ENCODE results near the gene SENP1. TPM values are rescaled to one million over a fixed set of nuclear protein-coding genes. Genes with fewer than 3 reads are reported as not detected.

SENP1 gene
- total and polyA plus RNA-seq, 3 experiments from 2014 or later = 13.4 to 58.8 (median 57.3) TPM

DNA sequence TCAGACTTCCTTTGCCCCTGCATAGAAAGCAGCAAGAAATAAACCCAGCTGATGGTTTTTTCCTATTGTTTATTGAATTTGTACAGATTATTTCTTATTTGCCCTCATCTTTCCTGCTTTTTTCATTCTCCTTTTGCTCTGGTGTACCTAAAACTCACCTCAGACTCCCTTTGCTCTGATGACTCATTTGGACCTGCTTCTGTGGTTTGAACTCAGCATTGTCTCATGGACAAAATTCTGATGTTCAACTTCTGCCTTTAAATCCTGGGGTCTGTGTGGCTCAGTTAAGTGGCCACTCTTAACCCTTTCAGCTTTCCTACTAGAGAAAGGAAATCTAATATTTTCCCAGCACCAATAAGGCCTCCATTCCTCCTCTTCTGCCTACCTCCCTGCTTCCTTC, 3.5 kb upstream of the SENP1 start:
- no peak overlapping the region for H3K4me3 ChIP-seq (ENCODE audit: low read length)
- H3K27ac ChIP-seq (ENCODE audit: low read depth, low read length) = no peak overlapping the region
- peaks cover 20% of the 10 kb centered on the region for H3K4me1 ChIP-seq (ENCODE audit: insufficient read depth, low read length)
- POLR2A ChIA-PET = no interaction called here
- Mint-ChIP-seq H3K27ac (peak overlapping the region in 4 of 8 donors; percentile 66 to 86 (median 70)), H3K4me1 (peaks cover 23 to 37% (median 28%) of the 10 kb centered on the region in 3 donors), H3K9me3 (peaks cover 0 to 1% (median 0%) of the 10 kb centered on the region in 5 donors), H3K4me3 (peak overlapping the region in 1 of 7 donors; percentile 32), H3K27me3 (peaks cover 0 to 6% of the 10 kb centered on the region in 2 donors), H3K36me3 (peaks cover 0 to 11% (median 2%) of the 10 kb centered on the region in 3 donors)
- H3K27me3 ChIP-seq (ENCODE audit: insufficient read depth, low read length, poor library complexity, severe bottlenecking) = no peaks in the 10 kb centered on the region
- no peaks in the 10 kb centered on the region for H3K9me3 ChIP-seq (ENCODE audit: low read length)
- H3K36me3 ChIP-seq (ENCODE audit: insufficient read depth, low read length) = no peaks in the 10 kb centered on the region
- CTCF ChIA-PET = no interaction called here
- no peak for DNase-seq

DNA sequence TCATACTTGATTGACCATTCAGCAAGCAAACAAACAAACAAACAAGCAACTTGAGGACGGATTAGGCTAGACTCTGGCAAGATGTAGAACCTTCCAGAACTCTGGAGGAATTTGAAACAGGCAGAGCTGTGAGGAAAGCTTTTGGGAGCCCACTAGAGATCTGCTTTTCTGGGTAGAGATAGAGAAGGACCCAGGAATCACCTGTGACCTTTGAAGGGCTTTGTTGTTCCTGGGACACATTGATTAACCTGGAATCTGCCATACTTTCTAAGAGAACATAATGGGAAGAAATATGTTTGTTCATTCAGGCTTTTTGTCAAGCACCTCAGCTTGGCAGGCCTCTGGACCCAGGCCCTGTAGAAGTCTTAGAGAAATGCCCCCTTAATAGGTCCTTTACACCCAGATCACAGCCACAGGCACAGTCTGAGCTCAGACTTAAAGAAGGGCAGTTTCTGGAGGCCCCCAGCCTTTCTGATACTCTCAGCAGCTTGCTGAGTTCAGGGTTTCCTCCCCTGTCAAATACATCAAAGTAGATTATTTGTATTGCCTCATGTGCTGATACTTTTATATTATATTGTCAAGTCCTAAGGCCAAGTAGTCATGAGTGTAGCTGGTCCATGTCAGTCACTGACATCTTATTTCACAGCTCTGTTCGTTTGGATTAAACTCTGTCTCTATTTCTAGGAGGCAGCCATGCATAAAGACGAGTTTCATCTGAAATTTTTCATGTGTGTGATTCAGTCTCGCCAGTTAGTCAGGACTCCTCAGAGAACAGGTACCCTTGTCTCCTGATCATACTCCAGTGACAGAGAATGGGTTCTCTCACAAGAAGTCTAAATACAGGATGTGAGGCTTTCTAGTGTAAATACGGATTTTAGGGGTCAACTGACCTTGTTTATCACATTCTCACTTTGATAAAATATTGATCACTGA, 1.1 kb upstream of the SENP1 start:
- H3K36me3 Mint-ChIP-seq = peaks cover 0 to 11% (median 2%) of the 10 kb centered on the region in 3 donors
- H3K4me3 ChIP-seq (ENCODE audit: low read length) = peak overlapping the region; percentile 95

DNA sequence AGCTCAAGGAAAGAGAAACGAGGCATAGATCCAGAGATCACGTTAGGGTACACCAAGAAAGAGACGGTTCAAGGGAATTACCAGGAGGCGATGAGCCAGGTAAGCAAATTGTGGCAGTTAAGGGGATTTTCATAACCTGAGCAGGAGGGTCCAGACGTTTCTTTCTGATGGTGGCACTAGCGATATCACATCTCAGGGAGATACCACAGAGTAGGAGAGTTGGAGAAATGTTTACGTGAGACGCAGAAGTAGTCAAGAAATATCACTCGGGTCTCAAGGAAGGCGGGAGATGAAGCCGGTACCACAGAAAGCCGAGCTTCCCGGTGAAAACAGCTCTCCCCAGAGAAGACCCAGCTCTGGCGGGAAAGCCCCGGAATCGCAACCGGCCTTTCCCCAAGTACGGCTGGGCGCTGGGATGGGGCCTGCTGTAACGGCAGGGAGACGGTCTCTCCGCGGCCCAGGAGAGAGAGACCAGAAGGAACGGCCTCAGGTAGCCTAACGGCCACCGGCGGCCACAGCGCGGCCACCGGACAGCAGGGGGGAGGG, 485 bp downstream of the SENP1 start:
- POLR2A ChIA-PET = interaction anchor here (0.6 to 2.1 kb wide), 4 partner anchors 52 to 747 kb away, joined by 4 to 17 read pairs (median 5); partner anchors contain the start of genes ASB8 and DDX23
- peak overlapping the region; percentile 95 for H3K4me3 ChIP-seq (ENCODE audit: low read length)

More for the DNA sequence above, 1.1 kb upstream of the SENP1 start:
- no peaks in the 10 kb centered on the region for H3K9me3 ChIP-seq (ENCODE audit: low read length)
- H3K36me3 ChIP-seq (ENCODE audit: insufficient read depth, low read length) = no peaks in the 10 kb centered on the region
- H3K27me3 ChIP-seq (ENCODE audit: insufficient read depth, low read length, poor library complexity, severe bottlenecking) = no peaks in the 10 kb centered on the region
- Mint-ChIP-seq H3K27me3 (no peaks in the 10 kb centered on the region), H3K9me3 (peaks cover 0 to 1% (median 0%) of the 10 kb centered on the region in 5 donors), H3K4me3 (peak overlapping the region; percentile 90 to 98 (median 95)), H3K27ac (peak overlapping the region; percentile 94 to 100 (median 99)), H3K4me1 (peaks cover 33 to 56% (median 44%) of the 10 kb centered on the region in 3 donors)
- CTCF ChIA-PET = interaction anchor here (1.0 to 1.9 kb wide), 5 partner anchors 14 to 144 kb away, joined by 3 to 5 read pairs (median 4); partner anchors contain the start of genes ASB8 and TMEM106C
- peak overlapping the region; percentile 95 for H3K27ac ChIP-seq (ENCODE audit: low read depth, low read length)
- POLR2A ChIA-PET = interaction anchor here (0.9 to 2.1 kb wide), 3 partner anchors 12 to 92 kb away, joined by 3 to 17 read pairs (median 5); partner anchors contain the start of genes ASB8 and PFKM
- H3K4me1 ChIP-seq (ENCODE audit: insufficient read depth, low read length) = peaks cover 25% of the 10 kb centered on the region
- DNase-seq = no peak

DNA sequence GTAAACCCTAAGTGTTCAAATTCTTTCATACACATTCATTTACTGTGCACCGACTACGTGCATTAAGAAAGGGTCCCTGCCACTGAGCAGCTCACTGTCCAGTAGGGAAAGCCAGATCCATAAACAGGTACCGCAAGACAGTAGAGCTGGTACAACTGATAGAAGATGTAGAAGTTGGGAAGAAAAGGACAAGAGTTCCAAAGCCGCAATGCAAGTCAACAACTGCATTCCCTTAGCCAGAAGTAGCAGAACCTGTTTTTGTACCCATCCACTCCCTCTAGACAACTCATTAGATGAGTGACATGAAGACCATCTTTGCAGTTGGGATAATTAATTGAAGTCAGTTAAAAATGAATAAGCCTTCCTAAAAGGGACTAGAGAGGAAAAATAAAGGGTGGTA, 1.3 kb downstream of the SENP1 start:
- H3K27me3 ChIP-seq (ENCODE audit: insufficient read depth, low read length, poor library complexity, severe bottlenecking) = no peaks in the 10 kb centered on the region
- H3K36me3 ChIP-seq (ENCODE audit: insufficient read depth, low read length) = no peaks in the 10 kb centered on the region
- peaks cover 25% of the 10 kb centered on the region for H3K4me1 ChIP-seq (ENCODE audit: insufficient read depth, low read length)
- peak overlapping the region; percentile 94 to 100 (median 99) for H3K27ac Mint-ChIP-seq
- H3K36me3 Mint-ChIP-seq = peaks cover 0 to 19% (median 2%) of the 10 kb centered on the region in 3 donors
- H3K4me1 Mint-ChIP-seq = peaks cover 42 to 63% (median 55%) of the 10 kb centered on the region in 3 donors
- no peak for DNase-seq
- H3K27ac ChIP-seq (ENCODE audit: low read depth, low read length) = peak overlapping the region; percentile 95
- POLR2A ChIA-PET = no interaction called here
- no peaks in the 10 kb centered on the region for H3K9me3 ChIP-seq (ENCODE audit: low read length)
- no peaks in the 10 kb centered on the region for H3K9me3 Mint-ChIP-seq
- H3K4me3 Mint-ChIP-seq = peak overlapping the region; percentile 90 to 98 (median 95)
- H3K27me3 Mint-ChIP-seq = no peaks in the 10 kb centered on the region
- H3K4me3 ChIP-seq (ENCODE audit: low read length) = peak overlapping the region; percentile 95
- CTCF ChIA-PET = interaction anchor here (0.6 kb wide), 1 partner anchor 1980 kb away, joined by 3 read pairs; no protein-coding TSS in a partner anchor

More for the DNA sequence above, 485 bp downstream of the SENP1 start:
- DNase-seq = peak; percentile 49 to 68 (median 54)
- H3K4me1 Mint-ChIP-seq = peaks cover 40 to 62% (median 51%) of the 10 kb centered on the region in 3 donors
- peaks cover 0 to 17% (median 2%) of the 10 kb centered on the region in 3 donors for H3K36me3 Mint-ChIP-seq
- H3K9me3 Mint-ChIP-seq = peaks cover 0 to 1% (median 0%) of the 10 kb centered on the region in 5 donors
- H3K27ac ChIP-seq (ENCODE audit: low read depth, low read length) = peak overlapping the region; percentile 95
- CTCF ChIA-PET = interaction anchor here (0.6 to 1.9 kb wide), 5 partner anchors 14 to 1981 kb away, joined by 3 to 5 read pairs (median 3); partner anchors contain the start of gene ASB8
- H3K4me3 Mint-ChIP-seq = peak overlapping the region; percentile 90 to 98 (median 95)
- H3K4me1 ChIP-seq (ENCODE audit: insufficient read depth, low read length) = peaks cover 25% of the 10 kb centered on the region
- peak overlapping the region; percentile 94 to 100 (median 99) for H3K27ac Mint-ChIP-seq
- no peaks in the 10 kb centered on the region for H3K27me3 Mint-ChIP-seq
- H3K27me3 ChIP-seq (ENCODE audit: insufficient read depth, low read length, poor library complexity, severe bottlenecking) = no peaks in the 10 kb centered on the region
- no peaks in the 10 kb centered on the region for H3K9me3 ChIP-seq (ENCODE audit: low read length)
- H3K36me3 ChIP-seq (ENCODE audit: insufficient read depth, low read length) = no peaks in the 10 kb centered on the region

DNA sequence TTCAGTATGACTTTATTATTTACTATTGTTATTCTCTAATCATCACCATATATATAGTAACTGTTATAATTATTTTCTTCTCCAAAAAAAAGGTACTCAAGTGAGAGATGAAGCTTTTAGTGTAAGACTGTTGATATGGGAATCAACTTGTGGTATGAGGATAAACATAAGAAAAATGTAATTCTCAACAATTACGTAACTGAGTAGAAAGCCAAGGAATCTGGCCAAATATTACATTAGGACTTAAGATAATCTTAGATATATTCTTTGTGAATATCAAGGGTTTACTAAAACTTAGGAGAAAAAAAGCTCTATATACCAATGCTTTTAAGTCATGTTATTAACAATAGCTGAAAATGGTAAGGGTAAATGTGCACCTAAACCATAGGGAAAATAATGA, 13.3 kb downstream of the SENP1 start:
- no peaks in the 10 kb centered on the region for H3K27me3 ChIP-seq (ENCODE audit: insufficient read depth, low read length, poor library complexity, severe bottlenecking)
- CTCF ChIA-PET = interaction anchor here (0.8 to 1.1 kb wide), 2 partner anchors 15 to 49 kb away, joined by 3 to 4 read pairs; no protein-coding TSS in a partner anchor
- H3K36me3 Mint-ChIP-seq = peaks cover 9 to 75% (median 24%) of the 10 kb centered on the region in 3 donors

DNA sequence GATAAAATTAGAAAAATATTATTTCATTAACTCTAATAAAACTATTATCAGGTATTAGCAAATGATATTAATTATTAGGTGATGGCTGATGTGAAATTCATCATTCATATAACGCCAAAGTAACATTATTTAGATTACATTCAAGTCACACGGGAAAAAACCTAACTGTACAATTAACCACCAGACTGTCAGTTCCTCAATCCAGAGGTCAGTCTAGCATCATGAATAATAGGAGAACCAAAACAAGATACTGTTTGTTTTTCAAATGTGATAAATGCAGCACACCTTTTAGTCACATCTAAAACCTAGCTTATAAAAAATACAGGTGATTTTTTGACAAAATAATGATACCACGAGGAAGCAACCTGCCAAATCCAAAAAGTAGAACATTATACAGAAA, 19.6 kb downstream of the SENP1 start:
- peaks cover 12 to 87% (median 17%) of the 10 kb centered on the region in 3 donors for H3K36me3 Mint-ChIP-seq
- H3K27me3 Mint-ChIP-seq = no peaks in the 10 kb centered on the region
- no peaks in the 10 kb centered on the region for H3K4me1 ChIP-seq (ENCODE audit: insufficient read depth, low read length)
- no peak overlapping the region for H3K4me3 Mint-ChIP-seq
- POLR2A ChIA-PET = no interaction called here
- no peaks in the 10 kb centered on the region for H3K27me3 ChIP-seq (ENCODE audit: insufficient read depth, low read length, poor library complexity, severe bottlenecking)
- peaks cover 33% of the 10 kb centered on the region for H3K36me3 ChIP-seq (ENCODE audit: insufficient read depth, low read length)
- H3K27ac Mint-ChIP-seq = peak overlapping the region in 1 of 8 donors; percentile 27
- no peak overlapping the region for H3K4me3 ChIP-seq (ENCODE audit: low read length)
- peaks cover 0 to 4% (median 1%) of the 10 kb centered on the region in 3 donors for H3K4me1 Mint-ChIP-seq
- no peak overlapping the region for H3K27ac ChIP-seq (ENCODE audit: low read depth, low read length)
- no peaks in the 10 kb centered on the region for H3K9me3 ChIP-seq (ENCODE audit: low read length)
- no peak for DNase-seq
- CTCF ChIA-PET = interaction anchor here (0.6 kb wide), 1 partner anchor 12 kb away, joined by 3 read pairs; no protein-coding TSS in a partner anchor
- no peaks in the 10 kb centered on the region for H3K9me3 Mint-ChIP-seq

More for the DNA sequence above, 13.3 kb downstream of the SENP1 start:
- Histone ChIP-seq H3K9me3 (ENCODE audit: low read length) (no peaks in the 10 kb centered on the region), H3K27ac (ENCODE audit: low read depth, low read length) (no peak overlapping the region), H3K4me3 (ENCODE audit: low read length) (no peak overlapping the region), H3K36me3 (ENCODE audit: insufficient read depth, low read length) (peaks cover 13% of the 10 kb centered on the region), H3K4me1 (ENCODE audit: insufficient read depth, low read length) (no peaks in the 10 kb centered on the region)
- no peak overlapping the region for H3K27ac Mint-ChIP-seq
- POLR2A ChIA-PET = no interaction called here
- no peaks in the 10 kb centered on the region for H3K27me3 Mint-ChIP-seq
- H3K4me3 Mint-ChIP-seq = no peak overlapping the region
- H3K4me1 Mint-ChIP-seq = peaks cover 4 to 7% (median 4%) of the 10 kb centered on the region in 3 donors
- no peak for DNase-seq
- H3K9me3 Mint-ChIP-seq = no peaks in the 10 kb centered on the region

DNA sequence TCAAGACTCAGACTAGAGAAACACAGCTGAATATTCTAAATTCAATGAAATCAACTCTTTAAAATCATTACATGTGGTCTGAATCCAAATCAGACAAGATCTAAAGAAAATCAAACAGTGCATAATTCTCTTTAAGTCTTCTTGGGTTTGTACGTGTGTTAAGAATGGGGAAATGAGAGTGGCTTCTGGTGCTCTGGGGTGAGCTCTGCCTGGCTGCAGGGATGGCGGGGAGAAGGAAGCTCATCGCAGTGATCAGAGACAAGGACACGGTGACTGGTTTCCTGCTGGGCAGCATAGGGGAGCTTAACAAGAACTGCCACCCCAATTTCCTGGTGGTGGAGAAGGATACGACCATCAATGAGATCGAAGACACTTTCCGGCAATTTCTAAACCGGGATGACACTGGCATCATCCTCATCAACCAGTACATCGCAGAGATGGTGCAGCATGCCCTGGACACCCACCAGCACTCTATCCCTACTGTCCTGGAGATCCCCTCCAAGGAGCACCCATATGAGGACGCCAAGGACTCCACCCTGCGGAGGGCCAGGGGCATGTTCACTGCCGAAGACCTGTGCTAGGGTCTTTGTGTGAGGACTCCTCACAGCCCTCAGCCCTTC, 20.9 kb downstream of the SENP1 start:
- DNase-seq = no peak
- Mint-ChIP-seq H3K9me3 (no peaks in the 10 kb centered on the region), H3K27ac (peak overlapping the region in 3 of 8 donors; percentile 19 to 79 (median 63)), H3K4me3 (no peak overlapping the region), H3K36me3 (peaks cover 13 to 89% (median 17%) of the 10 kb centered on the region in 3 donors), H3K4me1 (peaks cover 0 to 4% (median 0%) of the 10 kb centered on the region in 3 donors), H3K27me3 (no peaks in the 10 kb centered on the region)
- CTCF ChIA-PET = interaction anchor here (1.1 to 2.1 kb wide), 3 partner anchors 73 to 535 kb away, joined by 4 to 9 read pairs (median 4); partner anchors contain the start of gene ASB8
- H3K4me3 ChIP-seq (ENCODE audit: low read length) = no peak overlapping the region
- H3K9me3 ChIP-seq (ENCODE audit: low read length) = no peaks in the 10 kb centered on the region
- H3K27me3 ChIP-seq (ENCODE audit: insufficient read depth, low read length, poor library complexity, severe bottlenecking) = no peaks in the 10 kb centered on the region
- H3K36me3 ChIP-seq (ENCODE audit: insufficient read depth, low read length) = peaks cover 33% of the 10 kb centered on the region
- H3K27ac ChIP-seq (ENCODE audit: low read depth, low read length) = no peak overlapping the region
- POLR2A ChIA-PET = no interaction called here
- no peaks in the 10 kb centered on the region for H3K4me1 ChIP-seq (ENCODE audit: insufficient read depth, low read length)

All from CD8-positive, alpha-beta memory T cell (primary cell).